ENCODE measurements around the gene SLC49A3. TPM values are rescaled to one million over a fixed set of nuclear protein-coding genes. Genes with fewer than 3 reads are reported as not detected.
A peak's percentile ranks its signal among the peaks of the same experiment; 100 is the strongest.

The SLC49A3 gene
- total and polyA plus RNA-seq, 2 of the 8 experiments (the other 6 are each of a cell fraction or from before 2014, with no cell fraction given) = 5.0 to 8.8 TPM

GRCh38 chr4:687971-688853, 739 bp downstream of the SLC49A3 start (continued):
- TF ChIP-seq EP300 (IDR thresholded peaks at IDR 0.05; ENCODE audit: borderline replicate concordance in 1 of 2, low read depth in 2 of 2, low read length in 2 of 2) (no peak), JUN (IDR thresholded peaks at IDR 0.05; ENCODE audit: low read depth, low read length) (no peak), TBP (IDR thresholded peaks at IDR 0.05; ENCODE audit: low read depth, low read length) (no peak), TAF7 (optimal IDR thresholded peaks at IDR 0.05; ENCODE audit: borderline replicate concordance, low read depth, low read length) (no peak), ASH2L (IDR thresholded peaks at IDR 0.05; ENCODE audit: low read length) (no peak), GABPA (IDR thresholded peaks at IDR 0.05; ENCODE audit: borderline replicate concordance, insufficient read depth, low read length) (no peak), KDM4A (IDR thresholded peaks at IDR 0.05; ENCODE audit: low read depth, low read length, severe bottlenecking) (no peak), SP1 (IDR thresholded peaks at IDR 0.05; ENCODE audit: low read depth, low read length) (no peak), TCF12 (IDR thresholded peaks at IDR 0.05; ENCODE audit: low read depth, low read length) (no peak), SIN3A (conservative IDR thresholded peaks at IDR 0.05 in 1 of 2, IDR thresholded peaks at IDR 0.05 in 1 of 2; ENCODE audit: low read depth in 1 of 2, low read length in 2 of 2) (peak; percentile 12 to 68; a peak in 1 of 4 replicates), ATF3 (IDR thresholded peaks at IDR 0.05; ENCODE audit: insufficient read depth, low read depth, low read length) (no peak), POLR2A (IDR thresholded peaks at IDR 0.05; ENCODE audit: control extremely low read depth in 1 of 2, low read depth in 2 of 2, low read length in 2 of 2) (peak in 1 of 2 experiments; percentile 38; a peak in 2 of 3 replicates), CBX5 (IDR thresholded peaks at IDR 0.05; ENCODE audit: low read depth, low read length) (no peak), PHF8 (conservative IDR thresholded peaks at IDR 0.05; ENCODE audit: low read depth, low read length) (no peak), GTF2F1 (IDR thresholded peaks at IDR 0.05; ENCODE audit: borderline replicate concordance, low read depth, low read length) (no peak), EZH2 (IDR thresholded peaks at IDR 0.05; ENCODE audit: low read depth, low read length, severe bottlenecking) (no peak), POLR2AphosphoS5 (IDR thresholded peaks at IDR 0.05; ENCODE audit: low read depth, low read length) (no peak), SAP30 (IDR thresholded peaks at IDR 0.05; ENCODE audit: insufficient read depth, insufficient replicate concordance, low read length) (no peak), CEBPB (IDR thresholded peaks at IDR 0.05; ENCODE audit: low read depth, low read length) (no peak), BRCA1 (IDR thresholded peaks at IDR 0.05; ENCODE audit: low read depth, low read length) (no peak), SP2 (IDR thresholded peaks at IDR 0.05; ENCODE audit: low read length) (no peak), USF2 (IDR thresholded peaks at IDR 0.05; ENCODE audit: low read length) (no peak), TAF1 (IDR thresholded peaks at IDR 0.05; ENCODE audit: low read depth, low read length) (peak; percentile 28; the same call in 1 of the 2 replicates)

All from H1 (cell line).